Omental fat pad (tissue), 4 donors: Measurements from ENCODE around the gene GREB1. TPM values are rescaled to one million over a fixed set of nuclear protein-coding genes. Genes with fewer than 3 reads are reported as not detected.

Experiments used
- ATAC-seq: fragments of 150-250 bp; one replicate; pipeline ENCODE4 v1.9.1; 2016; ENCODE audit warnings: mild to moderate bottlenecking, moderate library complexity; ENCODE audit not compliant: low FRiP score
- DNase-seq: peaks from one replicate; pipeline ENCODE4 v3.0.0-alpha.2; 2019; ENCODE audit warnings: low spot score
- CTCF ChIP-seq, 3 donors: fragments of 450-650 bp; IDR thresholded peaks; one replicate each; pipeline ENCODE4 v1.5.1; 2016 to 2017; ENCODE audit warnings: antibody characterized with exemption in 3 of 3, mild to moderate bottlenecking in 3 of 3, moderate library complexity in 2 of 3
- total RNA-seq, 4 donors: library from RNA; depleted of rRNA; stranded (reverse); fragments of >200 nt; gene quantifications; one replicate each; pipeline ENCODE4 v1.1.0, GENCODE V29; 2016

The GREB1 gene
- total RNA-seq, 4 donors from 2014 or later, result 1.9 to 12.4 (median 4.1) TPM

DNA sequence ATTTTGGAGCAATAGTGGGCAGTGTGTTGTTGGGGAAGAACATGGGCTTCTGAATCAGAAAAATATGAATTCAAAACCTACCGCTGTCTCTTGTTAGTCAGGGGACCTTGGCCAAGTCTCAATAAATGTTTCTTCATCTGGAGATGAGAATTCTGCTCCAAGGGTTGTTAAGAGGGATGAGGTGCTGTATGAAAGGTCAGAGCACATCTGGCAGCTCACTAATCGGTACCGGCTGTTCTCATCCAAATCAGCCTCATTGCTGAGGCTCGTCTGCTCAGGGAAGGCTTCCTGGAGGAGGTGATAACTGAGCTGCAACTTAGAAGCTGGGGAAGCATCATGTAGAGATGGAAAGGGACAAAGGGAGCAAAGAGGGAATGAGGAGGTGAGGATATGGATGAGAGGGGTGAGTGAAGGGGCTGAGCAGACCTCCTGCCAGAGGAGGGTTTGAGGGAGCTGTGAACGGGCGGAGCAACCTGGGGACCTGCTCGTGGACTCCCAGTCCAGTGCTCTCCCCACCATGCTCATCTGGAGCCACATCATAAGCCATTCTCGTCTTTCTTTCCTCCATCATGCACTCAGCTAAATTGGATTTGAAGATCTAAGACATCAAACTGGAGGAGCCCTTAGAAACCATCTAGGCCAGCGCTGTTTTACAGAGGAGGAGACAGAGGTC, 47.4 kb downstream of the GREB1 start:
- ATAC-seq (no peak), DNase-seq (no peak)
- TF ChIP-seq CTCF (IDR thresholded peaks at IDR 0.05), result no peak

DNA sequence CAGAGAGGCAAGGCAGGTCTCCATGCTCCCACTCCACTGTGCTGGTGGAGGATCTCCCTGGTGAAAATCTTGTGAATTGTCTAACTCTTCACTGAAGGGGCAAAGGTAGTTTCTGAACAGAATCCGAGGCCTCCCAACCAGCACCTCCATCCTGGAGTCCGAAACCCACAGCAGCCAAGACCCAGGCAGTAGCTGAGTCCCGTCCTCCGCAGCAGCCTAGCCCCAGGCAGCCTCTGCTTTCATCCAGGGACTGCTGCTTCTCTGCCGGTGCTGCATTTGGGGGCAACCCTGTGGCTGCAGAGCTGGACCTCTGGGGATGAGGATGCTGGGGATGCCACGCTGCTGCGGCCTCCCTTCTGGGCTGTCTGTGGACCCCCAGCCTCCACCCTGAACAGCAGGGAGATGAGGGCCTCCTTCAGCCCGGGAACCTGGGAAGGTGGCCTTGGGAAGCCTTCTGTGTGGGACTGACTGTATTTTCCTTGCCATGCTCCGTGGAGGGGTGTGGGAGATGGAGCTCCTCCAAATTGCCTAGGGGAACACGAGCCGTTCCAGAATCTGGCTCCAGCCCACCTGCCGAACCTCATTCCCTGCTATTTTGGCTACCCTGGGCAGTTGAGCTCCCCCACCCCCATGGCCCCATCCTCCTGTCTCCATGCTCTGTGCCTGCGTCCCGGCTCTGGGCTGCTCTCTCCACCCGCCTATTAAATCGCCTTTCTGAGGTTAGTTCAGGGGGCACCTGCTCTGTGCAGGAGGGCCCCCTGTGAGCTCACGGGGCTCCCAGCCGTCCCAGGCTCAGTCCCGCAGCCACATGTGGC, 48.2 kb downstream of the GREB1 start:
- DNase-seq, result no peak
- ATAC-seq, result no peak
- TF ChIP-seq CTCF (IDR thresholded peaks at IDR 0.05), result no peak

DNA sequence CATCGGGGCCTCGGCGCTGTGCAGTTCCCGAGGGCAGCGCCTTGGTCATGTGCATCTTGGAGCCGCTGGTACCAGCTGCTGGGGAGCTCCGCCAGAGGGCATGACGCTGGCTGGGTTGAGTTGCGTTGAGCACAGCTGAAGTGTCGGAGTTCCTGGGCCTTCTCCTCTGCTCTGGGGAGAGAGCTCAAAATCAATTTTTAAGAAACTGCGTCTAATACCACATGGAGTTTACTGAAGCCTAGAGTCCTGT, 48.7 kb downstream of the GREB1 start:
- no peak for DNase-seq
- peak in 1 of 3 donors; percentile 10 for TF ChIP-seq CTCF (IDR thresholded peaks at IDR 0.05)
- no peak for ATAC-seq

DNA sequence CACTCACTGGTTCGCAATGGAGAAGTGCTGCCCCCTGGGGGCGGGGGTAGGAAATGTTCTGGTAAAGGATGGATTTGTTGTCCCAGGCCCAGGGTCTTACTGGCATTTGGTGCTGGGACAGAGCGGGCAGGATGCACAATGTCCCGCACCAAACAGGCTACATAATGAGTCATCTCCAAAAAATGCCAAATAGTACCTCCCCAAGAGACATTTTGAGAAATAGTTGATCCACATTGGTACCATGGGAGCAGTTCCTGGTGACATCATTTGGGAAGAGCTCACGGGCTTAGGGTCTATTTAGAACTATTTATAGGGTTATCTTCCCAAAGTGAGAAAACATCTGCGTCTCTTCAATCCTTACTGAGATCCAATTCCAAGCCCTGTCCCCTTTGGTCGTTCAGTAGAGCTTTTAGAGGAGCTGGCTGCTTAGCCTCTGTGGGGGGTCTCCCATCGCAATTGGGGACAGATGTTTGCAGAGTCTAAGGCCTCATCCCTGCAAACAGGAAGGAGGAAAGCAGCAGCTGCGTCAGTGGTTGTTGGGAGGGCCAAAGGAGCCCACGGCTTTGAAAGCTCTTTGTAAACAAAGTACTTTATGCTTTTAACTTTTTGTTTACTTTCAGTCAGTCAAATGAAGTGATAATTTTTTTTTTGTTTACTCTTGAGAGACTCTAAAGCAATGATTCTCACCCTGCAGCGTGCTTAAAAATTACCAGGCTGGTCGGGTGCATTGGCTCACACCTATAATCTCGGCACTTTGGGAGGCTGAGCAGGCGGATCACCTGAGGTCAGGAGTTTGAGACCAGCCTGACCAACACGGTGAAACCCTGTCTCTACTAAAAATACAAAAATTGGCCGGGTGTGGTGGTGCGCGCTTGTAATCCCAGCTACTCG, 49.3 kb downstream of the GREB1 start:
- ATAC-seq (peak; percentile 6), DNase-seq (peak; percentile 39)
- no peak for TF ChIP-seq CTCF (IDR thresholded peaks at IDR 0.05)

DNA sequence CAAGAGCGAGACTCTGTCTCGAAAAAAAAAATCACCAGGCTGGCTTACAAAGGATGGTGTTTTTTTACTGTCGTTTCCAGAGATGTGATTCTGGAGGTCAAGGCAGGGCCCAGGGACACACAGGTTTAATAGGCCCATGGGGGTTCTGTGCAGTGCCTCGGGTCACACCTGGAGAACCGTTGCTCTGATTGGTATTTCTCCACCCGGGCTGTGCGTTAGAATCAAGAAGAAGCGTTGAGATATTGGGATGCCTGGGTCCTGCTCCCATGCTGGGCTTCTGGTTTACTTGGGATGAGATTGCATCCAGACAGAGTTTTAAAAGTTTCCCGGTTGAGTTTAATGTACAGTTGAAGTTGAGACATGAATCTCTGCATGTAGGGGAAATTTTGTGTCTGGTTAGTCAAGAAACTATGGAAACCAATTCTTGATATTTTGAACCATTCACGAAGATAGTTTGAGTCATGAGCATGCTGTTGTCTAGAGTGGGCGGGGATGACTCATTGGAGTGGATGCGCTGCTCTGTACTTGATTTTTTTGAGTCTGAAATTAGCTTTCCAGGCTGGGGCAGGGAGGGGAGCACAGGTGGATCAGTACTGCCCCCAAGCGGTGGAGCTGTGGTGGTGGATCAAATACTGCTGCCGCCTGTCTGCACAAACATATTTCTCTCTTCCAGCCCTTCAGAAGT, 50.1 kb downstream of the GREB1 start:
- ATAC-seq (peak; percentile 94), DNase-seq (peak; percentile 69)
- peak in 2 of 3 donors; percentile 5 to 16 for TF ChIP-seq CTCF (IDR thresholded peaks at IDR 0.05)

GRCh38 chr2:11584525-11585056, 50.7 kb downstream of the GREB1 start:
- no peak for DNase-seq
- no peak for TF ChIP-seq CTCF (IDR thresholded peaks at IDR 0.05)
- no peak for ATAC-seq
